GM12864 (cell line): ENCODE results near the gene MLYCD.

Experiments
- DNase-seq: peaks from one replicate; pipeline ENCODE4 v3.0.0-alpha.2; 2011; ENCODE audit warnings: low read depth
- H3K4me3 ChIP-seq: 2 replicates; pipeline ENCODE4 v1.5.1; 2011; ENCODE audit warnings: mild to moderate bottlenecking, low read depth, low read length, control low read depth
- TF ChIP-seq, protein P1 (sequence below): IDR thresholded peaks from 2 replicates; pipeline ENCODE4 v1.5.1; 2011; ENCODE audit warnings: low read depth, mild to moderate bottlenecking, moderate library complexity, low read length, control low read depth, inconsistent platforms; ENCODE audit errors: missing control alignments

MLYCD gene

GRCh38 chr16:83915081-83915480 is 16.2 kb downstream of the MLYCD start:
- TF ChIP-seq, protein P1, sequence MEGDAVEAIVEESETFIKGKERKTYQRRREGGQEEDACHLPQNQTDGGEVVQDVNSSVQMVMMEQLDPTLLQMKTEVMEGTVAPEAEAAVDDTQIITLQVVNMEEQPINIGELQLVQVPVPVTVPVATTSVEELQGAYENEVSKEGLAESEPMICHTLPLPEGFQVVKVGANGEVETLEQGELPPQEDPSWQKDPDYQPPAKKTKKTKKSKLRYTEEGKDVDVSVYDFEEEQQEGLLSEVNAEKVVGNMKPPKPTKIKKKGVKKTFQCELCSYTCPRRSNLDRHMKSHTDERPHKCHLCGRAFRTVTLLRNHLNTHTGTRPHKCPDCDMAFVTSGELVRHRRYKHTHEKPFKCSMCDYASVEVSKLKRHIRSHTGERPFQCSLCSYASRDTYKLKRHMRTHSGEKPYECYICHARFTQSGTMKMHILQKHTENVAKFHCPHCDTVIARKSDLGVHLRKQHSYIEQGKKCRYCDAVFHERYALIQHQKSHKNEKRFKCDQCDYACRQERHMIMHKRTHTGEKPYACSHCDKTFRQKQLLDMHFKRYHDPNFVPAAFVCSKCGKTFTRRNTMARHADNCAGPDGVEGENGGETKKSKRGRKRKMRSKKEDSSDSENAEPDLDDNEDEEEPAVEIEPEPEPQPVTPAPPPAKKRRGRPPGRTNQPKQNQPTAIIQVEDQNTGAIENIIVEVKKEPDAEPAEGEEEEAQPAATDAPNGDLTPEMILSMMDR = no peak
- DNase-seq = no peak
- no peak overlapping the region for H3K4me3 ChIP-seq

- TF ChIP-seq, protein P1 = no peak
- DNase-seq = no peak
Observed at GRCh38 chr16:83915491-83915890, 16.6 kb downstream of the MLYCD start.

DNA sequence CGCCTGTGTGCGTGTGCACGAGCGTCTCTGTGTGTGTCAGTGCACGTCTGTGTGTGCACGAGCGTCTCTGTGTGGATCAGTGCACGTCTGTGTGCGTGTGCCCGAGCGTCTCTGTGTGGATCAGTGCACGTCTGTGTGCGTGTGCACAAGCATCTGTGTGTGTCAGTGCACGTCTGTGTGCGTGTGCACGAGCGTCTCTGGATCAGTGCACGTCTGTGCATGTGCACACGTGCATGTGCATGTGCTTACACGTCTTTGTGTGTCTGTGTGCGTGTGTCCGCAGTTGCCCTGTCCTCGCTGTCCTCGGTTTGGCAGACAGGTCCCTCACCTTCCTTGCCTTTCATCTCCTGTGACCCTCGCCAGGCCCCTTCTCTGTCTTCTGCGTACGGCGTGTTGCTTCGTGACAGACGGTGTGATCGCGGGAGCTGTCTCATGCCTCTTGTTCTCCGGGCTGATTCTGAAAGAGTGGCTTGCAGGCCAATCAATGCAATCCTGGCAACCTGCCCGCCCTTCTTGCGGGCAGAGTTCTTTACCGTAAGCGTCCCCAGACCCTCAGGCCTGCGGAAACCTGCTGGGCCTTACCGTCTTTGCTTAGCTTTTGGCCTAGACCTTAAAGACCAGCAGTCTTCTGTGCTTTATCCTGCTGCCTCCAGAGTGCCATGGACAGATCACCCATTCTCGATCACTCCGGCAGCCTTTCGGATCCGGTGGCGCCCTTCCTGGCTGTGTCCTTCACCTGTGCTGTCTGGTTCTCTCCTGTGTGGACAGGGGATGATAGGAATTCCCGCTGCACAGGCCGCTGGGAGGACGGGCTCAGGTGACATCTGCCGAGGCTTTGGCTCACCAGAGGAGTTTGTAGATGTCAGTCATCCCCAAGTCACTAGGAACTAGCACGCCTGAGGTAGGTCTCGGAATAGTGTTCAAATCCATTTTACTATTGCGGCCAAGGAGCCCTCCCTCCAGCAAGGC is 18.5 kb downstream of the MLYCD start:
- H3K4me3 ChIP-seq = no peak overlapping the region

More at GRCh38 chr16:83915491-83915890, 16.6 kb downstream of the MLYCD start:
- H3K4me3 ChIP-seq = no peak overlapping the region

DNA sequence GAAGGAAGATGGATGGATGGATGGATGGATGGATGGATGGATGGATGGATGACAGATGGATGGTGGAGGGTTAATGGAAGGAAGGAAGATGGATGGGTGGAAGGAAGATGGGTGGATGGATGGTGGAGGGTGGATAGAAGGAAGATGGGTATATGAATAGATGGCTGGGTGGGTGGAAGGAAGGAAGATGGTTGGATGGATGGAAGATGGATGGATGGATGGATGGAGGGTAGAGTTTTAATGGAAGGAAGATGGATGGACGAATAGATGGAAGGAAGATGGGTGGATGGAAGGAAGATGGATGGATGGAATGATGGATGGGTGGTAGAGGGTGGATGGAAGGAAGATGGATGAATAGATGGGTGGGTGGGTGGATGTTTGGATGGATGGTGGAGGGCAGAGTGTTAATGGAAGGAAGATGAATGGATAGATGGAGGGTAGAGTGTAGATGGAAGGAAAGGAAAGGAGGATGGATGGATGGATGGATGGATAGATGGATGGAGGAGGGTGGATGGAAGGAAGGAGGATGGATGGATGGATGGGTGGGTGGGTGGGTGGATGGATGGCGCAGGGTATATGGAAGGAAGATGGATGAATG is 22.1 kb downstream of the MLYCD start:
- TF ChIP-seq, protein P1 = no peak
- H3K4me3 ChIP-seq = no peak overlapping the region
- no peak for DNase-seq

More for the DNA sequence above, 18.5 kb downstream of the MLYCD start:
- no peak for DNase-seq
- TF ChIP-seq, protein P1 = no peak

DNA sequence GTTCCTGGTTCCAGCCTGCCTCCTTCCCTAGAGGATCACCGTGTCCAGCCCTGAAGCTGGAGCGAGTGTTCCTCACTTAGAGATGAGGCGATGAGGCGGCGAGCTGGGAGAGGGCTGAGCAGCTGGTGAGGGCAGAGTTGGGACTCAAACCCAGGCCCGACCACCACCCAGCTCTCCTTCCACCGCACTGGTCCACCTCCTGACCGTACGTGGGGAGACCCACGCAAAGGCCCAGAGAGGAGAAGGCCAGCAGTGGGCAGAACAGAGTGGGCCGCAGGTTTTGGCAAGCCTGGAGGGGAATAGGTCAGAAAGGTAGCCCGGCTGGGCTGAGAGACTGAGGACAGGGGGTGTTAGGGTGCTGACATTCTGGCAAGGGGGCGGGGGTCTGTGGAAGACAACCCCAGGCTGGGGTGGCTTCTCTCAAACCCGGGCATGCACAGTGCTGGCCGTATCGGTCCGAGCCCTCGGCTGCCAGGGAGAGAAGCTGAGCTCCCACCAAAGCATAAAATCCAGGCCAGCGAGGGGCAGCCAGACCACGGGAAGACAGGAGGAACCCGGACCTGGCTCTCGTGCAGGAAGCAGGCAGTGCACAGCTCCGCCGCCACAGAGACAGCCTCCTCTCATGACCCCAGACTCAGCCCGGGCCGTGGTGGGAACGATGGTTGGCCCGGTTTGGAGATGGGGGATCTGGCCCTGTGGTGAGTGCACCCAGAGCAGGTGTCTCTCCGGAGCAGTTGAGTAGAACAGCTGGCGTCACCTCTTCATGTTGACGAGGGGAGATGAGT is 24.9 kb downstream of the MLYCD start:
- no peak for DNase-seq
- TF ChIP-seq, protein P1 = no peak
- H3K4me3 ChIP-seq = no peak overlapping the region

DNA sequence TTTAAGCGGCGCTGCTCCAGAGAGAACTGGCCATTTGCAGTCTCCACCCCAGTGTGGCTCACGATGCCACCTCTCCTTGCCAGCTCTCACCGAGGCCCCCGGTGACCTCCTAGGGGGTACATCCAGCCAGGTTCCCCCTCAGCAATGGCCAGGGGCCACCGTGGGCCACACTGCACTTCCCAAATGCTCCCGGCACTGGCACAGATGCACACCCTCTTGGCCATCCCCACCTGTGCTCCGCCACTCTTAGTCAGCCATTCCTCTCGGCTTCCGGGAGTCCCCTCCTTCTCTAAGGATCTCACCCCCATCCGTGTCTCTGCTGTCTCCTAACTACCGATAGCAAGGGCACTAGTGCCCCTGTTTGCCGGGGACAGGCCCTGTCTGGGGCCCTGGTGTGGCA is 25.8 kb downstream of the MLYCD start:
- TF ChIP-seq, protein P1 = no peak
- DNase-seq = no peak
- H3K4me3 ChIP-seq = no peak overlapping the region
